K562 (cell line): ENCODE data around the gene MEGF10. TPM values are rescaled to one million over a fixed set of nuclear protein-coding genes. Genes with fewer than 3 reads are reported as not detected.

ENCODE experiments used
- ATAC-seq: fragments of 200-7000 bp; cut with Tn5 transposase; 3 replicates; pipeline ENCODE4 v1.9.1; 2020; ENCODE audit warnings: moderate library complexity
- BruUV-seq: library from RNA; stranded (reverse); fragments of 400-500 nt; replicated peaks from 2 replicates; lab custom pipeline; 2021; lab: Mats Ljungman, UMichigan
- CTCF ChIA-PET: fragments of 300-600 bp; formaldehyde crosslinking; extraction: SDS; loops from one replicate; lab custom pipeline; 2021; ENCODE audit warnings: low intra/inter-chr PET ratio; lab: Yijun Ruan, JAX
- POLR2A ChIA-PET: fragments of 300-600, 350-650 bp; sonication (Branson Sonifier 250); formaldehyde crosslinking; extraction: SDS; loops from one replicate; lab custom pipeline; 2021; ENCODE audit warnings: antibody characterized with exemption, inconsistent platforms; lab: Yijun Ruan, JAX
- DNase-seq, 4 experiments: peaks; one replicate each; pipeline versions ENCODE4 v3.0.0 to v3.0.0-alpha.2; 2011 to 2018; ENCODE audit warnings: low spot score in 3 of 4, mixed read lengths in 3 of 4; ENCODE audit errors: extremely low read depth in 1 of 4
- FAIRE-seq: peaks from 2 replicates; lab custom pipeline; 2011; peaks lifted over from hg19 to GRCh38; lab: Jason Lieb, UNC
- H2AFZ ChIP-seq: 2 replicates; pipeline ENCODE4 v1.6.0; 2011; ENCODE audit warnings: low read depth, low read length, control low read depth, inconsistent platforms
- H3K27ac ChIP-seq: fragments of 200-600 bp; 3 replicates; pipeline ENCODE4 v1.8.0; 2011; ENCODE audit warnings: low read depth, mild to moderate bottlenecking, control low read depth, inconsistent platforms, low read length, moderate library complexity, mixed read lengths; ENCODE audit errors: extremely low read depth
- H3K27me3 ChIP-seq, 2 experiments: fragments of 300-600 bp in 1 of 2; 2 replicates in 1 of 2; 3 replicates in 1 of 2; pipeline versions ENCODE4 v1.6.0 to v1.8.0; 2011; ENCODE audit warnings: inconsistent platforms in 2 of 2, low read length in 2 of 2, mild to moderate bottlenecking in 1 of 2, mixed read lengths in 1 of 2, moderate library complexity in 1 of 2; ENCODE audit not compliant: control insufficient read depth in 2 of 2, insufficient read depth in 2 of 2
- H3K36me3 ChIP-seq: fragments of 300-600 bp; 3 replicates; pipeline ENCODE4 v1.8.0; 2011; ENCODE audit warnings: mild to moderate bottlenecking, low read length, inconsistent platforms; ENCODE audit not compliant: control insufficient read depth, insufficient read depth
- H3K4me1 ChIP-seq, 2 experiments: fragments of 200-600 bp in 1 of 2; replicated peaks in 1 of 2; 2 replicates in 1 of 2; 3 replicates in 1 of 2; pipeline versions ENCODE4 v1.5.1 to v1.8.0; 2011; ENCODE audit warnings: inconsistent platforms in 2 of 2, low read length in 2 of 2, mild to moderate bottlenecking in 1 of 2, mixed read lengths in 1 of 2, moderate library complexity in 1 of 2; ENCODE audit not compliant: control insufficient read depth in 2 of 2, insufficient read depth in 2 of 2
- H3K4me2 ChIP-seq: 2 replicates; pipeline ENCODE4 v1.6.1; 2011; ENCODE audit warnings: low read length, control low read depth, inconsistent platforms, mixed read lengths; ENCODE audit not compliant: insufficient read depth
- H3K4me3 ChIP-seq: fragments of 200-600 bp; sonication (generic), shearing (Covaris generic); 2 replicates; pipeline ENCODE4 v1.5.1; 2016; ENCODE audit warnings: control low read depth, inconsistent platforms
- H3K79me2 ChIP-seq: fragments of 200-600 bp; 3 replicates; pipeline ENCODE4 v1.8.0; 2011; ENCODE audit warnings: low read length, inconsistent platforms; ENCODE audit not compliant: control insufficient read depth, insufficient read depth
- H3K9ac ChIP-seq, 2 experiments: 2 replicates each; pipeline versions ENCODE4 v1.6.0 to v1.6.1; 2011; ENCODE audit warnings: low read depth in 2 of 2, low read length in 2 of 2, control low read depth in 1 of 2, inconsistent platforms in 1 of 2, mild to moderate bottlenecking in 1 of 2, mixed read lengths in 1 of 2; ENCODE audit not compliant: insufficient read depth in 1 of 2
- H3K9me1 ChIP-seq: one replicate; pipeline ENCODE4 v1.6.0; 2011; ENCODE audit warnings: inconsistent platforms, mild to moderate bottlenecking, low read length, moderate library complexity; ENCODE audit not compliant: control insufficient read depth, insufficient read depth
- H3K9me3 ChIP-seq: replicated peaks from 2 replicates; pipeline ENCODE4 v1.5.1; 2011; ENCODE audit warnings: low read depth, low read length, inconsistent platforms; ENCODE audit not compliant: control insufficient read depth, insufficient read depth
- H4K20me1 ChIP-seq: replicated peaks from 2 replicates; pipeline ENCODE4 v1.6.1; 2011; ENCODE audit warnings: low read length, inconsistent platforms, mixed read lengths; ENCODE audit not compliant: control insufficient read depth, insufficient read depth
- CREBBP ChIP-seq: IDR thresholded peaks from one replicate; pipeline ENCODE4 v1.6.1; 2012; ENCODE audit warnings: low read depth, mild to moderate bottlenecking, control low read depth, inconsistent platforms, low read length
- FOS ChIP-seq: IDR thresholded peaks from 3 replicates; pipeline ENCODE4 v1.6.1; 2011; ENCODE audit not compliant: insufficient read length; ENCODE audit errors: extremely low read depth
- HNRNPLL ChIP-seq: fragments of 200-400 bp; formaldehyde crosslinking; IDR thresholded peaks from 2 replicates; pipeline ENCODE4 v1.6.1; 2017; ENCODE audit warnings: low read length, low read depth, mild to moderate bottlenecking; ENCODE audit not compliant: poor library complexity, severe bottlenecking
- L3MBTL2 ChIP-seq: fragments of 450-650 bp; IDR thresholded peaks from 2 replicates; pipeline ENCODE4 v1.6.1; 2016; ENCODE audit warnings: mild to moderate bottlenecking, moderate library complexity
- MED1 ChIP-seq: sonication (generic); formaldehyde crosslinking; IDR thresholded peaks from 2 replicates; pipeline ENCODE4 v1.8.1; 2023; ENCODE audit warnings: missing genetic modification reagents, borderline replicate concordance
- NCOA2 ChIP-seq, 2 experiments: fragments of 450-650 bp; IDR thresholded peaks; 2 replicates each; pipeline ENCODE4 v1.6.1; 2018; ENCODE audit warnings: mild to moderate bottlenecking in 2 of 2, moderate library complexity in 1 of 2; ENCODE audit not compliant: partially characterized antibody in 2 of 2
- SRSF3 ChIP-seq: fragments of 200-400 bp; formaldehyde crosslinking; IDR thresholded peaks from 2 replicates; pipeline ENCODE4 v1.6.1; 2016; ENCODE audit warnings: mild to moderate bottlenecking, low read length, moderate library complexity; ENCODE audit not compliant: insufficient read depth
- TEAD4 ChIP-seq, 2 experiments: sonication (generic) in 1 of 2; formaldehyde crosslinking in 1 of 2; IDR thresholded peaks; 2 replicates each; pipeline versions ENCODE4 v1.6.1 to v1.8.0; 2012 to 2022; ENCODE audit warnings: borderline replicate concordance in 1 of 2, inconsistent platforms in 1 of 2, low read length in 1 of 2, mild to moderate bottlenecking in 1 of 2, missing genetic modification reagents in 1 of 2
- U2AF1 ChIP-seq: fragments of 200-400 bp; formaldehyde crosslinking; optimal IDR thresholded peaks from 2 replicates; pipeline ENCODE3; 2017; ENCODE audit warnings: mild to moderate bottlenecking, low read depth, low read length, moderate library complexity
- ZNF695 ChIP-seq: fragments of 450-650 bp; formaldehyde crosslinking; IDR thresholded peaks from 2 replicates; pipeline ENCODE4 v1.4.0; 2020; ENCODE audit warnings: mild to moderate bottlenecking, moderate library complexity
- ZNF778 ChIP-seq: fragments of 450-650 bp; formaldehyde crosslinking; IDR thresholded peaks from 2 replicates; pipeline ENCODE4 v1.4.0; 2020; ENCODE audit warnings: mild to moderate bottlenecking, moderate library complexity
- WGBS: fragments of 100-300 bp; shearing (Covaris generic); methylation state at CpG from one replicate; pipeline ENCODE4 v1.1.6; 2016; ENCODE audit warnings: low coverage, mixed read lengths; ENCODE audit not compliant: insufficient coverage; ENCODE audit errors: missing lambda C conversion rate; 5-methylcytosine and 5-hydroxymethylcytosine counted together
- in situ Hi-C: fragments of 300-500 bp; cut with MboI; formaldehyde crosslinking; loops from 4 replicates; pipeline ENCODE4 v1.15.0; 2018; ENCODE audit warnings: inconsistent platforms, mixed read lengths
- intact Hi-C: fragments of 100-400 bp; cut with micrococcal nuclease; formaldehyde crosslinking; loops from 2 replicates; pipeline ENCODE4 v1.14.2; 2022
- polyA plus RNA-seq, 8 experiments: library from polyadenylated mRNA; depleted of rRNA in 4 of 8; stranded (reverse) in 5 of 8; unstranded in 3 of 8; fragments of >200 nt; fragmentation: Nextera tagmentation in 2 of 8; fragmentation: Illumina TruSeq in 1 of 8; extraction: Ambion mirVana in 2 of 8; extraction: Trizol in 1 of 8; gene quantifications; 2 replicates each; pipeline versions ENCODE4 v1.2.1 to v1.2.3, GENCODE V29; 2011 to 2014; ENCODE audit warnings: inconsistent platforms in 1 of 8, missing spikeins in 1 of 8
- total RNA-seq, 7 experiments: library from RNA; depleted of rRNA in 6 of 7; stranded (reverse); fragments of >200 nt in 6 of 7; fragmentation: Illumina TruSeq in 2 of 7; extraction: Trizol in 2 of 7; gene quantifications; 2 replicates each; pipeline versions ENCODE4 v1.2.1 to v1.2.3, GENCODE V29; 2011 to 2021; ENCODE audit warnings: low replicate concordance in 1 of 7
- TF ChIP-seq, protein P1 (sequence below): sonication (generic); formaldehyde crosslinking; IDR thresholded peaks from 2 replicates; pipeline ENCODE4 v1.9.0; 2022; ENCODE audit warnings: mild to moderate bottlenecking, missing genetic modification reagents
- TF ChIP-seq, protein P2 (sequence below): fragments of 450-650 bp; formaldehyde crosslinking; IDR thresholded peaks from 2 replicates; pipeline ENCODE4 v1.4.0; 2020; ENCODE audit warnings: mild to moderate bottlenecking, moderate library complexity
- TF ChIP-seq, protein P3 (sequence below): fragments of 250-450 bp; sonication (Bioruptor Pico); IDR thresholded peaks from 2 replicates; pipeline ENCODE4 v1.4.0; 2020
- TF ChIP-seq, protein P4 (sequence below): fragments of 450-650 bp; IDR thresholded peaks from 2 replicates; pipeline ENCODE4 v1.6.1; 2018; ENCODE audit not compliant: partially characterized antibody

Gene MEGF10
- total and polyA plus RNA-seq, 9 of the 15 experiments (the other 6 are each of a cell fraction or from before 2014, with no cell fraction given) = 0.07 TPM; not detected in 8

DNA sequence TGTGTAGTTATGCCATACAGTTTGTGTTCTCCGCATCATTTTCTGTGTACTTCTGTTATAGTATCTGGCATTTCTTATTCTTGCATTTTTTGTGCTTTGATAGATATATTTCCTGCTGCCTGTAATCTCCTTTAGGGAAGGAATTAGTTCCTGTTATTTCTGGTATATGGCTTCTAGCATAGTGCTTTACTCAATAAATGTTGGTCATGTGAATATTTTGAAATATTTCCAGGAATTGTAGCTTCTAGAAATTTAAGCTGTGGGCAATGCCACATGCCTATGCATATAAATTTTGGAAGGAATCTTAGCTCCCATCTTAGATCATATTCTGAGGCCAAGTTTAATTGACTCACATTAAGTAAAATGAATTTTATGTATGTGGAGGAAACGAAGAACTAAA, 215.3 kb downstream of the MEGF10 start:
- Histone ChIP-seq H3K4me3 (no peak overlapping the region), H3K4me2 (no peak overlapping the region), H3K9ac (no peak overlapping the region), H3K9me3 (no peaks in the 10 kb centered on the region), H3K36me3 (no peaks in the 10 kb centered on the region), H3K27me3 (peaks cover 0 to 4% of the 10 kb centered on the region in 2 experiments; a peak in 1 of 5 replicates), H3K4me1 (no peaks in the 10 kb centered on the region), H3K79me2 (no peaks in the 10 kb centered on the region), H3K27ac (no peak overlapping the region), H4K20me1 (no peaks in the 10 kb centered on the region), H3K9me1 (no peaks in the 10 kb centered on the region), H2AFZ (no peak overlapping the region)
- POLR2A ChIA-PET = interaction anchor here (0.6 to 1.1 kb wide), 2 partner anchors 11 to 222 kb away, joined by 3 to 4 read pairs; partner anchors contain the start of gene PRRC1
- intact Hi-C loops = no loop called here
- CTCF ChIA-PET = no interaction called here
- no TSS peak for BruUV-seq
- 9% methylated on average over 2 of the region's 2 CpGs for WGBS
- FAIRE-seq (no peak), DNase-seq (no peak), ATAC-seq (no peak)
- in situ Hi-C loops = no loop called here
- TF ChIP-seq, protein P1, sequence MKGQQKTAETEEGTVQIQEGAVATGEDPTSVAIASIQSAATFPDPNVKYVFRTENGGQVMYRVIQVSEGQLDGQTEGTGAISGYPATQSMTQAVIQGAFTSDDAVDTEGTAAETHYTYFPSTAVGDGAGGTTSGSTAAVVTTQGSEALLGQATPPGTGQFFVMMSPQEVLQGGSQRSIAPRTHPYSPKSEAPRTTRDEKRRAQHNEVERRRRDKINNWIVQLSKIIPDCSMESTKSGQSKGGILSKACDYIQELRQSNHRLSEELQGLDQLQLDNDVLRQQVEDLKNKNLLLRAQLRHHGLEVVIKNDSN (CRISPR knock-in tag) = no peak
- TF ChIP-seq ZNF695 (no peak), U2AF1 (no peak), TEAD4 (IDR thresholded peaks at IDR 0.05; ENCODE audit: low read length) (no peak), TEAD4 (CRISPR knock-in tag; IDR thresholded peaks at IDR 0.05; ENCODE audit: borderline replicate concordance) (no peak), NCOA2 (IDR thresholded peaks at IDR 0.05; ENCODE audit: partially characterized antibody in 2 of 2) (no peak), MED1 (CRISPR knock-in tag) (no peak), CREBBP (no peak), L3MBTL2 (no peak), HNRNPLL (no peak), SRSF3 (no peak), ZNF778 (CRISPR knock-in tag) (no peak), FOS (no peak)
- TF ChIP-seq, protein P2, sequence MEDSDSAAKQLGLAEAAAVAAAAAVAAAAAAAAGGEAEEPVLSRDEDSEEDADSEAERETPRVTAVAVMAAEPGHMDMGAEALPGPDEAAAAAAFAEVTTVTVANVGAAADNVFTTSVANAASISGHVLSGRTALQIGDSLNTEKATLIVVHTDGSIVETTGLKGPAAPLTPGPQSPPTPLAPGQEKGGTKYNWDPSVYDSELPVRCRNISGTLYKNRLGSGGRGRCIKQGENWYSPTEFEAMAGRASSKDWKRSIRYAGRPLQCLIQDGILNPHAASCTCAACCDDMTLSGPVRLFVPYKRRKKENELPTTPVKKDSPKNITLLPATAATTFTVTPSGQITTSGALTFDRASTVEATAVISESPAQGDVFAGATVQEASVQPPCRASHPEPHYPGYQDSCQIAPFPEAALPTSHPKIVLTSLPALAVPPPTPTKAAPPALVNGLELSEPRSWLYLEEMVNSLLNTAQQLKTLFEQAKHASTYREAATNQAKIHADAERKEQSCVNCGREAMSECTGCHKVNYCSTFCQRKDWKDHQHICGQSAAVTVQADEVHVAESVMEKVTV (CRISPR knock-in tag) = no peak
- TF ChIP-seq, protein P3, sequence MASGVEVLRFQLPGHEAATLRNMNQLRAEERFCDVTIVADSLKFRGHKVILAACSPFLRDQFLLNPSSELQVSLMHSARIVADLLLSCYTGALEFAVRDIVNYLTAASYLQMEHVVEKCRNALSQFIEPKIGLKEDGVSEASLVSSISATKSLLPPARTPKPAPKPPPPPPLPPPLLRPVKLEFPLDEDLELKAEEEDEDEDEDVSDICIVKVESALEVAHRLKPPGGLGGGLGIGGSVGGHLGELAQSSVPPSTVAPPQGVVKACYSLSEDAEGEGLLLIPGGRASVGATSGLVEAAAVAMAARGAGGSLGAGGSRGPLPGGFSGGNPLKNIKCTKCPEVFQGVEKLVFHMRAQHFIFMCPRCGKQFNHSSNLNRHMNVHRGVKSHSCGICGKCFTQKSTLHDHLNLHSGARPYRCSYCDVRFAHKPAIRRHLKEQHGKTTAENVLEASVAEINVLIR (CRISPR knock-in tag) = no peak
- TF ChIP-seq, protein P4, sequence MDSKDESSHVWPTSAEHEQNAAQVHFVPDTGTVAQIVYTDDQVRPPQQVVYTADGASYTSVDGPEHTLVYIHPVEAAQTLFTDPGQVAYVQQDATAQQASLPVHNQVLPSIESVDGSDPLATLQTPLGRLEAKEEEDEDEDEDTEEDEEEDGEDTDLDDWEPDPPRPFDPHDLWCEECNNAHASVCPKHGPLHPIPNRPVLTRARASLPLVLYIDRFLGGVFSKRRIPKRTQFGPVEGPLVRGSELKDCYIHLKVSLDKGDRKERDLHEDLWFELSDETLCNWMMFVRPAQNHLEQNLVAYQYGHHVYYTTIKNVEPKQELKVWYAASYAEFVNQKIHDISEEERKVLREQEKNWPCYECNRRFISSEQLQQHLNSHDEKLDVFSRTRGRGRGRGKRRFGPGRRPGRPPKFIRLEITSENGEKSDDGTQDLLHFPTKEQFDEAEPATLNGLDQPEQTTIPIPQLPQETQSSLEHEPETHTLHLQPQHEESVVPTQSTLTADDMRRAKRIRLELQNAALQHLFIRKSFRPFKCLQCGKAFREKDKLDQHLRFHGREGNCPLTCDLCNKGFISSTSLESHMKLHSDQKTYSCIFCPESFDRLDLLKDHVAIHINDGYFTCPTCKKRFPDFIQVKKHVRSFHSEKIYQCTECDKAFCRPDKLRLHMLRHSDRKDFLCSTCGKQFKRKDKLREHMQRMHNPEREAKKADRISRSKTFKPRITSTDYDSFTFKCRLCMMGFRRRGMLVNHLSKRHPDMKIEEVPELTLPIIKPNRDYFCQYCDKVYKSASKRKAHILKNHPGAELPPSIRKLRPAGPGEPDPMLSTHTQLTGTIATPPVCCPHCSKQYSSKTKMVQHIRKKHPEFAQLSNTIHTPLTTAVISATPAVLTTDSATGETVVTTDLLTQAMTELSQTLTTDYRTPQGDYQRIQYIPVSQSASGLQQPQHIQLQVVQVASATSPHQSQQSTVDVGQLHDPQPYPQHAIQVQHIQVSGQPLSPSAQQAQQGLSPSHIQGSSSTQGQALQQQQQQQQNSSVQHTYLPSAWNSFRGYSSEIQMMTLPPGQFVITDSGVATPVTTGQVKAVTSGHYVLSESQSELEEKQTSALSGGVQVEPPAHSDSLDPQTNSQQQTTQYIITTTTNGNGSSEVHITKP = no peak
